H9 (cell line): ENCODE results near the gene CARM1. TPM values are rescaled to one million over a fixed set of nuclear protein-coding genes. Genes with fewer than 3 reads are reported as not detected.

Experiments used
- DNase-seq: peaks from one replicate; pipeline ENCODE4 v3.0.0-alpha.2; 2017
- H2AFZ ChIP-seq: one replicate; pipeline ENCODE4 v1.6.1; 2013; ENCODE audit warnings: mild to moderate bottlenecking, low read length, control low read depth, moderate library complexity
- H2AK5ac ChIP-seq: 2 replicates; pipeline ENCODE4 v1.6.1; 2013; ENCODE audit warnings: low read length, control low read depth, mixed read lengths; ENCODE audit not compliant: insufficient read length
- H2BK120ac ChIP-seq: one replicate; pipeline ENCODE4 v1.6.1; 2013; ENCODE audit warnings: low read depth, mild to moderate bottlenecking, low read length, control low read depth, inconsistent platforms; ENCODE audit not compliant: poor library complexity, severe bottlenecking
- H2BK12ac ChIP-seq: 2 replicates; pipeline ENCODE4 v1.6.1; 2013; ENCODE audit warnings: low read length, control low read depth, mixed read lengths, low read depth; ENCODE audit not compliant: insufficient read length
- H2BK15ac ChIP-seq: 2 replicates; pipeline ENCODE4 v1.6.1; 2013; ENCODE audit warnings: low read depth, low read length, control low read depth
- H2BK20ac ChIP-seq: one replicate; pipeline ENCODE4 v1.6.1; 2013; ENCODE audit warnings: low read depth, mild to moderate bottlenecking, low read length, control low read depth, inconsistent platforms; ENCODE audit not compliant: poor library complexity, severe bottlenecking
- H2BK5ac ChIP-seq: 2 replicates; pipeline ENCODE4 v1.6.1; 2013; ENCODE audit warnings: low read length, control low read depth, mixed read lengths; ENCODE audit not compliant: insufficient read length
- H3K14ac ChIP-seq: 2 replicates; pipeline ENCODE4 v1.6.1; 2013; ENCODE audit warnings: low read length, control low read depth; ENCODE audit not compliant: insufficient read depth
- H3K18ac ChIP-seq: 2 replicates; pipeline ENCODE4 v1.6.1; 2013; ENCODE audit warnings: low read depth, mild to moderate bottlenecking, mixed read lengths, low read length, control low read depth; ENCODE audit not compliant: insufficient read length
- H3K23ac ChIP-seq: 2 replicates; pipeline ENCODE4 v1.6.1; 2013; ENCODE audit warnings: low read length, control low read depth, mixed read lengths, low read depth; ENCODE audit not compliant: insufficient read length
- H3K23me2 ChIP-seq: 2 replicates; pipeline ENCODE4 v1.6.1; 2013; ENCODE audit warnings: low read depth, mild to moderate bottlenecking, mixed read lengths, low read length, control low read depth; ENCODE audit not compliant: insufficient read length, poor library complexity, severe bottlenecking
- H3K27ac ChIP-seq: 2 replicates; pipeline ENCODE4 v1.5.1; 2013; ENCODE audit warnings: low read length, control low read depth, mixed read lengths, low read depth; ENCODE audit not compliant: insufficient read length
- H3K27me3 ChIP-seq: 2 replicates; pipeline ENCODE4 v1.6.1; 2013; ENCODE audit warnings: low read length, control low read depth, inconsistent platforms; ENCODE audit not compliant: insufficient read depth
- H3K4ac ChIP-seq: 2 replicates; pipeline ENCODE4 v1.6.1; 2013; ENCODE audit warnings: low read depth, mild to moderate bottlenecking, control low read depth, inconsistent platforms, low read length, moderate library complexity
- H3K4me1 ChIP-seq: 2 replicates; pipeline ENCODE4 v1.6.1; 2013; ENCODE audit warnings: low read length, control low read depth, inconsistent platforms; ENCODE audit not compliant: insufficient read depth
- H3K4me2 ChIP-seq: 2 replicates; pipeline ENCODE4 v1.6.1; 2013; ENCODE audit warnings: low read length, control low read depth, mixed read lengths; ENCODE audit not compliant: insufficient read length, insufficient read depth
- H3K56ac ChIP-seq: 2 replicates; pipeline ENCODE4 v1.6.1; 2013; ENCODE audit warnings: low read depth, mild to moderate bottlenecking, mixed read lengths, low read length, control low read depth; ENCODE audit not compliant: insufficient read length
- H3K79me1 ChIP-seq: 2 replicates; pipeline ENCODE4 v1.6.1; 2013; ENCODE audit warnings: low read depth, mild to moderate bottlenecking, moderate library complexity, low read length, control low read depth, inconsistent platforms; ENCODE audit not compliant: insufficient read depth, poor library complexity, severe bottlenecking
- H3K79me2 ChIP-seq: 2 replicates; pipeline ENCODE4 v1.6.1; 2013; ENCODE audit warnings: low read length, control low read depth, inconsistent platforms; ENCODE audit not compliant: insufficient read depth
- H3K9ac ChIP-seq: 2 replicates; pipeline ENCODE4 v1.6.1; 2013; ENCODE audit warnings: low read length, control low read depth, mixed read lengths; ENCODE audit not compliant: insufficient read length; ENCODE audit errors: extremely low read depth
- H3K9me3 ChIP-seq: one replicate; pipeline ENCODE4 v1.6.1; 2013; ENCODE audit warnings: low read depth, low read length, inconsistent platforms; ENCODE audit not compliant: control insufficient read depth
- H3T11ph ChIP-seq: one replicate; pipeline ENCODE4 v1.6.1; 2013; ENCODE audit warnings: mild to moderate bottlenecking, low read length, control low read depth, inconsistent platforms
- H4K20me1 ChIP-seq: one replicate; pipeline ENCODE4 v1.6.1; 2013; ENCODE audit not compliant: control insufficient read depth, insufficient read length, insufficient read depth
- H4K5ac ChIP-seq: 2 replicates; pipeline ENCODE4 v1.6.1; 2013; ENCODE audit warnings: low read depth, mild to moderate bottlenecking, mixed read lengths, low read length, control low read depth; ENCODE audit not compliant: insufficient read length
- H4K8ac ChIP-seq: replicated peaks from 2 replicates; pipeline ENCODE4 v1.6.1; 2013; ENCODE audit warnings: low read length, control low read depth, mixed read lengths, low read depth; ENCODE audit not compliant: insufficient read length
- H4K91ac ChIP-seq: 2 replicates; pipeline ENCODE4 v1.6.1; 2013; ENCODE audit warnings: low read depth, mild to moderate bottlenecking, moderate library complexity, mixed read lengths, low read length, control low read depth; ENCODE audit not compliant: insufficient read length
- H3K27ac Mint-ChIP-seq, 3 experiments: 2 replicates in 2 of 3; 3 replicates in 1 of 3; pipeline ENCODE4 v1.8.0; 2020 to 2021; ENCODE audit warnings: mixed read lengths in 3 of 3, mild to moderate bottlenecking in 1 of 3, moderate library complexity in 1 of 3
- H3K27me3 Mint-ChIP-seq: 2 replicates; pipeline ENCODE4 v1.8.0; 2021; ENCODE audit warnings: low read depth, mild to moderate bottlenecking, moderate library complexity, mixed read lengths
- H3K36me3 Mint-ChIP-seq, 3 experiments: 2 replicates in 2 of 3; 3 replicates in 1 of 3; pipeline ENCODE4 v1.8.0; 2020 to 2021; ENCODE audit warnings: low read depth in 3 of 3, mixed read lengths in 3 of 3; ENCODE audit not compliant: insufficient read depth in 1 of 3
- H3K4me1 Mint-ChIP-seq, 2 experiments: 2 replicates each; pipeline ENCODE4 v1.8.0; 2020; ENCODE audit warnings: mixed read lengths in 2 of 2
- H3K4me3 Mint-ChIP-seq, 2 experiments: 2 replicates in 1 of 2; 3 replicates in 1 of 2; pipeline ENCODE4 v1.8.0; 2020 to 2021; ENCODE audit warnings: mild to moderate bottlenecking in 2 of 2, mixed read lengths in 2 of 2, moderate library complexity in 1 of 2
- H3K9me3 Mint-ChIP-seq, 2 experiments: 2 replicates in 1 of 2; 3 replicates in 1 of 2; pipeline ENCODE4 v1.8.0; 2020; ENCODE audit warnings: mild to moderate bottlenecking in 2 of 2, mixed read lengths in 2 of 2, moderate library complexity in 1 of 2
- CTCF ChIP-seq: fragments of 200-600 bp; sonication (generic); conservative IDR thresholded peaks from 3 replicates; pipeline ENCODE4 v1.8.0; 2021; ENCODE audit warnings: antibody characterized with exemption, mild to moderate bottlenecking
- WGBS: extraction: QIAGEN DNeasy Blood & Tissue Kit; methylation state at CpG from one replicate; pipeline ENCODE4 v1.1.7; 2013; ENCODE audit warnings: missing lambda C conversion rate, low lambda C conversion rate, mixed read lengths; ENCODE audit not compliant: insufficient read length; ENCODE audit errors: extremely low coverage; 5-methylcytosine and 5-hydroxymethylcytosine counted together
- total RNA-seq: library from RNA; stranded (reverse); gene quantifications from 2 replicates; pipeline ENCODE4 v1.2.1, GENCODE V29; 2021

Gene CARM1
- total RNA-seq, 1 experiment from 2014 or later: 111 TPM

- no peaks in the 10 kb centered on the region; the same call in 1 of the 2 replicates for H3K79me2 ChIP-seq
- DNase-seq: no peak
- H3K36me3 Mint-ChIP-seq: no peaks in the 10 kb centered on the region
- H3K79me1 ChIP-seq: no peaks in the 10 kb centered on the region
- H3K27me3 ChIP-seq: no peaks in the 10 kb centered on the region
- no peak overlapping the region for H3K27ac ChIP-seq
- no peak overlapping the region for H3K4me3 Mint-ChIP-seq
- no peak overlapping the region for H4K8ac ChIP-seq
- H4K20me1 ChIP-seq: no peaks in the 10 kb centered on the region
- peaks cover 6 to 21% of the 10 kb centered on the region in 2 experiments for H3K4me1 Mint-ChIP-seq
- no peak overlapping the region for H3T11ph ChIP-seq
- no peak overlapping the region for H2BK120ac ChIP-seq
- no peak overlapping the region for H3K56ac ChIP-seq
- no peak overlapping the region for H2AK5ac ChIP-seq
- no peak overlapping the region for H3K9ac ChIP-seq
- no peak overlapping the region for H4K91ac ChIP-seq
- no peaks in the 10 kb centered on the region for H3K9me3 ChIP-seq
- no peak overlapping the region for H2BK20ac ChIP-seq
- H3K4ac ChIP-seq: no peak overlapping the region
- no peak overlapping the region for H4K5ac ChIP-seq
- no peak overlapping the region for H3K23ac ChIP-seq
- H2BK5ac ChIP-seq: no peak overlapping the region
- H3K4me2 ChIP-seq: no peak overlapping the region
- no peak overlapping the region for H3K18ac ChIP-seq
- TF ChIP-seq CTCF: no peak
- H3K4me1 ChIP-seq: no peaks in the 10 kb centered on the region
- no peak overlapping the region for H2BK15ac ChIP-seq
- H3K27ac Mint-ChIP-seq: no peak overlapping the region
- no peaks in the 10 kb centered on the region for H3K27me3 Mint-ChIP-seq
- H2BK12ac ChIP-seq: no peak overlapping the region
- H2AFZ ChIP-seq: no peak overlapping the region
- H3K9me3 Mint-ChIP-seq: no peaks in the 10 kb centered on the region
- H3K14ac ChIP-seq: no peak overlapping the region
- H3K23me2 ChIP-seq: no peaks in the 10 kb centered on the region
- no CpG with 5 or more reads among the region's 6 CpGs for WGBS
These were observed 8.7 kb upstream of the CARM1 start for GRCh38 chr19:10862561-10863106.
